ENCODE results near the gene ADNP. TPM values are rescaled to one million over a fixed set of nuclear protein-coding genes. Genes with fewer than 3 reads are reported as not detected.

ADNP gene
- total RNA-seq, 1 experiment from 2014 or later: 106 TPM

GRCh38 chr20:50866831-50867230 lies 64.4 kb downstream of the ADNP start:
- TF ChIP-seq TEAD4 (CRISPR knock-in tag; IDR thresholded peaks at IDR 0.05): no peak
- TF ChIP-seq ZNF263 (CRISPR knock-in tag; IDR thresholded peaks at IDR 0.05; ENCODE audit: low read depth): no peak
- TF ChIP-seq USF1 (CRISPR knock-in tag; IDR thresholded peaks at IDR 0.05): no peak
- no peak for TF ChIP-seq E2F1 (CRISPR knock-in tag; IDR thresholded peaks at IDR 0.05)
- no peak for TF ChIP-seq USF2 (CRISPR knock-in tag; IDR thresholded peaks at IDR 0.05)
- no peak for TF ChIP-seq GTF2I (CRISPR knock-in tag; conservative IDR thresholded peaks at IDR 0.05)
- TF ChIP-seq CBFB (CRISPR knock-in tag; IDR thresholded peaks at IDR 0.05; ENCODE audit: low read depth): no peak
- TF ChIP-seq EMX1 (CRISPR knock-in tag; IDR thresholded peaks at IDR 0.05): no peak
- no peak for TF ChIP-seq E2F4 (CRISPR knock-in tag; IDR thresholded peaks at IDR 0.05; ENCODE audit: borderline replicate concordance, low read depth)
- no peak for TF ChIP-seq ZBTB21 (CRISPR knock-in tag; IDR thresholded peaks at IDR 0.05; ENCODE audit: borderline replicate concordance)
- TF ChIP-seq ZNF121 (CRISPR knock-in tag; IDR thresholded peaks at IDR 0.05): no peak
- Mint-ChIP-seq H3K27ac (no peak overlapping the region), H3K4me3 (no peak overlapping the region), H3K27me3 (ENCODE audit: low read depth) (no peaks in the 10 kb centered on the region), H3K9me3 (no peaks in the 10 kb centered on the region), H3K36me3 (no peaks in the 10 kb centered on the region), H3K4me1 (peaks cover 49% of the 10 kb centered on the region)
- ATAC-seq (no peak), DNase-seq (ENCODE audit: low spot score) (no peak)
- ChIA-PET CTCF (interaction anchor here (1.6 to 2.0 kb wide), 2 partner anchors 48 to 72 kb away, joined by 5 to 11 read pairs; partner anchors contain the start of gene BCAS4), POLR2A (no interaction called here)

- TF ChIP-seq ETV6 (CRISPR knock-in tag; IDR thresholded peaks at IDR 0.05) (no peak), SMAD4 (CRISPR knock-in tag; IDR thresholded peaks at IDR 0.05) (no peak), AFF4 (CRISPR knock-in tag; IDR thresholded peaks at IDR 0.05; ENCODE audit: borderline replicate concordance) (no peak), ZSCAN18 (CRISPR knock-in tag; IDR thresholded peaks at IDR 0.05) (no peak), CBFB (CRISPR knock-in tag; IDR thresholded peaks at IDR 0.05; ENCODE audit: low read depth) (no peak), E2F1 (CRISPR knock-in tag; IDR thresholded peaks at IDR 0.05) (no peak)
- no peaks in the 10 kb centered on the region for H3K27me3 Mint-ChIP-seq (ENCODE audit: low read depth)
- H3K27ac Mint-ChIP-seq: no peak overlapping the region
- peaks cover 42% of the 10 kb centered on the region for H3K4me1 Mint-ChIP-seq
- H3K36me3 Mint-ChIP-seq: no peaks in the 10 kb centered on the region
- DNase-seq (ENCODE audit: low spot score) (no peak), ATAC-seq (no peak)
- POLR2A ChIA-PET: no interaction called here
- CTCF ChIA-PET: interaction anchor here (1.0 to 2.0 kb wide), 4 partner anchors 16 to 71 kb away, joined by 3 to 11 read pairs (median 4); partner anchors contain the start of genes ADNP and BCAS4
- H3K4me3 Mint-ChIP-seq: no peak overlapping the region
- no peaks in the 10 kb centered on the region for H3K9me3 Mint-ChIP-seq
These were observed 65.1 kb downstream of the ADNP start for GRCh38 chr20:50866036-50866685.
